ENCODE data around the gene LARP4B. TPM values are rescaled to one million over a fixed set of nuclear protein-coding genes. Genes with fewer than 3 reads are reported as not detected.
A peak's percentile ranks its signal among the peaks of the same experiment; 100 is the strongest.

Gene LARP4B
- total and polyA plus RNA-seq, 7 experiments from 2014 or later, result 31.9 to 114 (median 93.5) TPM

GRCh38 chr10:968546-969199 is 37.2 kb upstream of the LARP4B start:
- ChIA-PET POLR2A (no interaction called here), CTCF (no interaction called here)
- peaks cover 0 to 4% (median 0%) of the 10 kb centered on the region in 5 donors for H3K36me3 Mint-ChIP-seq
- peaks cover 6 to 19% (median 7%) of the 10 kb centered on the region in 7 donors for H3K4me1 Mint-ChIP-seq
- no peak overlapping the region for H3K27ac Mint-ChIP-seq
- H3K36me3 ChIP-seq (ENCODE audit: control insufficient read depth in 2 of 3, insufficient read depth in 3 of 3, low read length in 3 of 3), result no peaks in the 10 kb centered on the region
- peaks cover 10 to 20% (median 16%) of the 10 kb centered on the region in 5 donors for H3K27me3 Mint-ChIP-seq
- H3K27ac ChIP-seq (ENCODE audit: low read depth, low read length), result no peak overlapping the region
- no peaks in the 10 kb centered on the region for H3K4me1 ChIP-seq (ENCODE audit: control insufficient read depth in 2 of 2, insufficient read depth in 2 of 2, low read length in 2 of 2)
- intact Hi-C loops (cut with micrococcal nuclease), result no loop called here
- DNase-seq (no peak), ATAC-seq (no peak)
- H3K27me3 ChIP-seq (ENCODE audit: control insufficient read depth in 2 of 2, insufficient read depth in 2 of 2, low read length in 2 of 2), result no peaks in the 10 kb centered on the region
- no peak overlapping the region for H3K4me3 Mint-ChIP-seq
- H3K9me3 Mint-ChIP-seq, result peaks cover 0 to 28% (median 4%) of the 10 kb centered on the region in 11 donors
- H3K4me3 ChIP-seq (ENCODE audit: low read length), result no peak overlapping the region
- no peaks in the 10 kb centered on the region for H3K9me3 ChIP-seq (ENCODE audit: control insufficient read depth in 2 of 3, low read length in 3 of 3)

GRCh38 chr10:966466-967235 is 35.1 kb upstream of the LARP4B start:
- peaks cover 0 to 4% (median 0%) of the 10 kb centered on the region in 5 donors for H3K36me3 Mint-ChIP-seq

GRCh38 chr10:964988-965417 is 33.5 kb upstream of the LARP4B start:
- no peak overlapping the region for H3K27ac Mint-ChIP-seq
- POLR2A ChIA-PET, result no interaction called here
- ATAC-seq, result no peak

More at GRCh38 chr10:966466-967235, 35.1 kb upstream of the LARP4B start:
- ATAC-seq (no peak), DNase-seq (no peak)
- H3K4me1 Mint-ChIP-seq, result peaks cover 6 to 19% (median 7%) of the 10 kb centered on the region in 7 donors
- H3K36me3 ChIP-seq (ENCODE audit: control insufficient read depth in 2 of 3, insufficient read depth in 3 of 3, low read length in 3 of 3), result no peaks in the 10 kb centered on the region
- peak overlapping the region in 2 of 9 donors; percentile 32 to 73 for H3K27ac Mint-ChIP-seq
- no peak overlapping the region for H3K4me3 ChIP-seq (ENCODE audit: low read length)
- peak overlapping the region in 1 of 10 donors; percentile 11 for H3K4me3 Mint-ChIP-seq
- H3K4me1 ChIP-seq (ENCODE audit: control insufficient read depth in 2 of 2, insufficient read depth in 2 of 2, low read length in 2 of 2), result no peaks in the 10 kb centered on the region
- H3K27ac ChIP-seq (ENCODE audit: low read depth, low read length), result no peak overlapping the region
- ChIA-PET POLR2A (no interaction called here), CTCF (no interaction called here)
- peaks cover 10 to 20% (median 16%) of the 10 kb centered on the region in 5 donors for H3K27me3 Mint-ChIP-seq
- intact Hi-C loops (cut with micrococcal nuclease), result no loop called here
- no peaks in the 10 kb centered on the region for H3K27me3 ChIP-seq (ENCODE audit: control insufficient read depth in 2 of 2, insufficient read depth in 2 of 2, low read length in 2 of 2)
- H3K9me3 Mint-ChIP-seq, result peaks cover 0 to 16% (median 3%) of the 10 kb centered on the region in 11 donors
- no peaks in the 10 kb centered on the region for H3K9me3 ChIP-seq (ENCODE audit: control insufficient read depth in 2 of 3, low read length in 3 of 3)

GRCh38 chr10:964321-964987 is 32.9 kb upstream of the LARP4B start:
- intact Hi-C loops (cut with micrococcal nuclease), result no loop called here
- Histone ChIP-seq H3K4me3 (ENCODE audit: low read length) (no peak overlapping the region), H3K4me1 (ENCODE audit: control insufficient read depth in 2 of 2, insufficient read depth in 2 of 2, low read length in 2 of 2) (no peaks in the 10 kb centered on the region), H3K9me3 (ENCODE audit: control insufficient read depth in 2 of 3, low read length in 3 of 3) (no peaks in the 10 kb centered on the region), H3K27me3 (ENCODE audit: control insufficient read depth in 2 of 2, insufficient read depth in 2 of 2, low read length in 2 of 2) (no peaks in the 10 kb centered on the region), H3K36me3 (ENCODE audit: control insufficient read depth in 2 of 3, insufficient read depth in 3 of 3, low read length in 3 of 3) (no peaks in the 10 kb centered on the region), H3K27ac (ENCODE audit: low read depth, low read length) (no peak overlapping the region)
- POLR2A ChIA-PET, result no interaction called here
- peaks cover 6 to 19% (median 8%) of the 10 kb centered on the region in 7 donors for H3K4me1 Mint-ChIP-seq
- peaks cover 9 to 14% (median 11%) of the 10 kb centered on the region in 5 donors for H3K27me3 Mint-ChIP-seq
- H3K27ac Mint-ChIP-seq, result no peak overlapping the region
- CTCF ChIA-PET, result no interaction called here
- H3K4me3 Mint-ChIP-seq, result no peak overlapping the region
- no peaks in the 10 kb centered on the region for H3K36me3 Mint-ChIP-seq
- ATAC-seq (no peak), DNase-seq (no peak)
- peaks cover 0 to 13% (median 2%) of the 10 kb centered on the region in 11 donors for H3K9me3 Mint-ChIP-seq

More at GRCh38 chr10:964988-965417, 33.5 kb upstream of the LARP4B start:
- no peak overlapping the region for H3K4me3 Mint-ChIP-seq
- intact Hi-C loops (cut with micrococcal nuclease), result no loop called here
- no peaks in the 10 kb centered on the region for H3K36me3 ChIP-seq (ENCODE audit: control insufficient read depth in 2 of 3, insufficient read depth in 3 of 3, low read length in 3 of 3)
- peaks cover 0 to 13% (median 2%) of the 10 kb centered on the region in 11 donors for H3K9me3 Mint-ChIP-seq
- peaks cover 6 to 19% (median 7%) of the 10 kb centered on the region in 7 donors for H3K4me1 Mint-ChIP-seq
- CTCF ChIA-PET, result no interaction called here
- no peaks in the 10 kb centered on the region for H3K9me3 ChIP-seq (ENCODE audit: control insufficient read depth in 2 of 3, low read length in 3 of 3)
- H3K4me1 ChIP-seq (ENCODE audit: control insufficient read depth in 2 of 2, insufficient read depth in 2 of 2, low read length in 2 of 2), result no peaks in the 10 kb centered on the region
- H3K4me3 ChIP-seq (ENCODE audit: low read length), result no peak overlapping the region
- no peak for DNase-seq
- peaks cover 10 to 17% (median 15%) of the 10 kb centered on the region in 5 donors for H3K27me3 Mint-ChIP-seq
- no peaks in the 10 kb centered on the region for H3K27me3 ChIP-seq (ENCODE audit: control insufficient read depth in 2 of 2, insufficient read depth in 2 of 2, low read length in 2 of 2)
- H3K27ac ChIP-seq (ENCODE audit: low read depth, low read length), result no peak overlapping the region
- no peaks in the 10 kb centered on the region for H3K36me3 Mint-ChIP-seq

GRCh38 chr10:963655-964054 is 32.1 kb upstream of the LARP4B start:
- CTCF ChIA-PET, result no interaction called here
- Mint-ChIP-seq H3K27ac (no peak overlapping the region), H3K4me1 (peaks cover 6 to 19% (median 8%) of the 10 kb centered on the region in 7 donors), H3K36me3 (no peaks in the 10 kb centered on the region), H3K27me3 (peaks cover 3 to 8% (median 4%) of the 10 kb centered on the region in 5 donors), H3K9me3 (peaks cover 0 to 13% (median 0%) of the 10 kb centered on the region in 11 donors), H3K4me3 (no peak overlapping the region)
- no peaks in the 10 kb centered on the region for H3K27me3 ChIP-seq (ENCODE audit: control insufficient read depth in 2 of 2, insufficient read depth in 2 of 2, low read length in 2 of 2)
- H3K36me3 ChIP-seq (ENCODE audit: control insufficient read depth in 2 of 3, insufficient read depth in 3 of 3, low read length in 3 of 3), result no peaks in the 10 kb centered on the region
- no peaks in the 10 kb centered on the region for H3K9me3 ChIP-seq (ENCODE audit: control insufficient read depth in 2 of 3, low read length in 3 of 3)
- H3K27ac ChIP-seq (ENCODE audit: low read depth, low read length), result no peak overlapping the region
- intact Hi-C loops (cut with micrococcal nuclease), result no loop called here
- no peak overlapping the region for H3K4me3 ChIP-seq (ENCODE audit: low read length)
- DNase-seq (no peak), ATAC-seq (no peak)
- POLR2A ChIA-PET, result no interaction called here
- no peaks in the 10 kb centered on the region for H3K4me1 ChIP-seq (ENCODE audit: control insufficient read depth in 2 of 2, insufficient read depth in 2 of 2, low read length in 2 of 2)

GRCh38 chr10:963186-963585 is 31.7 kb upstream of the LARP4B start:
- no peak overlapping the region for H3K4me3 ChIP-seq (ENCODE audit: low read length)
- H3K9me3 ChIP-seq (ENCODE audit: control insufficient read depth in 2 of 3, low read length in 3 of 3), result no peaks in the 10 kb centered on the region
- H3K27ac ChIP-seq (ENCODE audit: low read depth, low read length), result no peak overlapping the region
- DNase-seq, result no peak
- ChIA-PET CTCF (no interaction called here), POLR2A (no interaction called here)
- H3K9me3 Mint-ChIP-seq, result peaks cover 0 to 13% (median 0%) of the 10 kb centered on the region in 11 donors
- no peaks in the 10 kb centered on the region for H3K36me3 ChIP-seq (ENCODE audit: control insufficient read depth in 2 of 3, insufficient read depth in 3 of 3, low read length in 3 of 3)
- no peaks in the 10 kb centered on the region for H3K27me3 ChIP-seq (ENCODE audit: control insufficient read depth in 2 of 2, insufficient read depth in 2 of 2, low read length in 2 of 2)
- peaks cover 6 to 18% (median 8%) of the 10 kb centered on the region in 7 donors for H3K4me1 Mint-ChIP-seq
- peak overlapping the region in 1 of 9 donors; percentile 13 for H3K27ac Mint-ChIP-seq
- H3K4me3 Mint-ChIP-seq, result no peak overlapping the region
- intact Hi-C loops (cut with micrococcal nuclease), result no loop called here
- H3K27me3 Mint-ChIP-seq, result peaks cover 0 to 5% (median 0%) of the 10 kb centered on the region in 5 donors
- H3K36me3 Mint-ChIP-seq, result no peaks in the 10 kb centered on the region
- no peak for ATAC-seq
- no peaks in the 10 kb centered on the region for H3K4me1 ChIP-seq (ENCODE audit: control insufficient read depth in 2 of 2, insufficient read depth in 2 of 2, low read length in 2 of 2)
